HG02623 (cell line): Measurements from ENCODE around the gene FEV.

Source experiments
- ATAC-seq: cut with Tn5 transposase; IDR thresholded peaks from one replicate; pipeline ENCODE4 v1.9.1; 2021; ENCODE audit warnings: moderate library complexity; ENCODE audit not compliant: unreplicated experiment

Gene FEV

DNA sequence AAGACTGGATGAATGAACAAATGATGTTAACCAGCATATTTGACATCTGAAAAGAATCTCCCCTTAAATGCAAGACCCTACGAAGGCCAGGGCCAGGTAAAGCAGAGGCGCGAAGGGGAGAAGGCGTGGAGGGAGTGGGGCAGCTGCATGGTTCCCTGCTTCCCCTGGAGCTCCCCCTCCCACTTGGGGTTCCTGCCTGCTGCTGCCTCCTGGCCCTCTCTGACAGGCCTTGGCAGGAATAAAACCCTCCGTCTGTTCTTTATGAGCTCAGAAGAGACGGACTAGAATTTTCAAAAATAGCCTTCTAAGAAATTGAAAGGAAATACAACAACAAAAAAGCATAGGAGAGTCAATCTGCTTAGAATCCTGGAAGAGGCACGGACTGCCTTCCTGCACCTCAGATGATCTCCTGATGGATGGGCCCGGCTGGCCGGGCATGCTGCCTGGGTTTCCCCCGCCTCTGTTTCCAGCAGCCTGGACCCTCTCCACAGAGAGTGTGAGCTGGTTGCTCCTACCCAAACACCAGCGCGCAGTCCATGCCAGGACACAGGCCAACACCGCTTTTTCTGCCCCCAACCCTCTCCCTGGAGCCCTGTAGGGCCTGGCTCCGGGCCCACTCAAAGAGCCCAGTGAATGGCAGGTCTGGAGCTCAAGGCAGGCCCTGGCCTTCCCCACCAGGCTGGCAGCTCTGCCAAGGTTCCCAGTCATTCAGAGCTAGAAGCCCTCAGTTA, 32.4 kb upstream of the FEV start:
- ATAC-seq = no peak

DNA sequence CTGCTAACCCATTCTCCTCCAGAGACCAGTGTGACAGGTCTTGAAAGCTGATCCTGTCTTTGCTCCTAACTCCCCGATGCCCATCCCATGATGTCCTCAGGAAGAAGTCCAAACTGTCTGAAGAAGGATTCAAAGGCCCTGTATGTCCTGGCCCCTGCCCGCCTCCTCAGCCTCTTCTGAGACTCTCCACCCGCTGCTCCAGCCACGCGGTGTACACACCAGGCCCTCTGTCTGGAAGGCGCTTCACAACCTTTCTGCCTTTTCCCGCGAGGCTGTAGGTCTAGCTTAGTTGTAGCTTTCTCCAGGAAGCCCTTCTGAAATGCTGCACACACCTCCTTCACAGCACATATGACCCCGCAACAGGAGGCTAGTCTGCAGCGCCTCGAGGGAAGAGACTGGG, 31.7 kb upstream of the FEV start:
- ATAC-seq = no peak

- no peak for ATAC-seq
Observed at GRCh38 chr2:219010873-219011272, 25.9 kb upstream of the FEV start.

GRCh38 chr2:219010162-219010756, 25.3 kb upstream of the FEV start:
- ATAC-seq = no peak

GRCh38 chr2:219009294-219009693, 24.3 kb upstream of the FEV start:
- ATAC-seq = no peak

DNA sequence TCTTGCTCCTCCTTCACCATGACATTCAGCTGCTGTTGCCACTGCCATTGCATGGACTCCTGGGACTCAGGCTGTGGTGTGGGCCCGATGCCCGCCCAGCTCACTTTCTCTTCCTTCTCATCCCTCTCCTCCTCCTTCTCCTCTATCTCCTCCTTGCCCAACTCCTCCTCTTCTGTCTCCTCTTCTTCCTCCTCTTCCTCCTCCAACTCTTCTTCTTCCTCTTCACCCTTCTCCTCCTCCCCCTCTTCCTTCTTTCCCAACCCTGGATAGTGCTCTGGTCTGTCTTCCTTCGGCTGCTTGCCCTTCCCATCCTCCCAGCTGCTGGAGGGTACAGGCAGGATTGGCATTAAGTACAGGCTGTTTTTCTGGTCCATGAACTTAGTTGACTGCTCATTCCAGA, 19.0 kb upstream of the FEV start:
- no peak for ATAC-seq

DNA sequence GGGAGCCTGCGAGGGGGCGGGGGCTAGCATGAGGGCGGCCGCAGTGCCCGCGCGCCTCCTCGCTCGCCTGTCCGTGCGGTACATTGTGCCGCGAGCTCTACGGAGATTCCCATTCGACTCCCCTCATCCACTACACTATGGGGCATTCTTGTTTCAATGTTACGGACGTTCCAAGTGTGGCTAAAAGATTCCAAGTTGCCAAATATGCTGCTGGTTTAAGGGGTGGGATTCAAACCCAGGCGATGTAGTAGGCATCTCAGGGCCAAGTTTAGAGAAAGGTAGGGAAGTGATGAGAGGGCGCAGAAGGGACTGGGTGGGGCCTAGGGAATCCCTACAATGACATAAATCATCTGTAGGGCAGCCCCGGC, 18.3 kb upstream of the FEV start:
- ATAC-seq = no peak

DNA sequence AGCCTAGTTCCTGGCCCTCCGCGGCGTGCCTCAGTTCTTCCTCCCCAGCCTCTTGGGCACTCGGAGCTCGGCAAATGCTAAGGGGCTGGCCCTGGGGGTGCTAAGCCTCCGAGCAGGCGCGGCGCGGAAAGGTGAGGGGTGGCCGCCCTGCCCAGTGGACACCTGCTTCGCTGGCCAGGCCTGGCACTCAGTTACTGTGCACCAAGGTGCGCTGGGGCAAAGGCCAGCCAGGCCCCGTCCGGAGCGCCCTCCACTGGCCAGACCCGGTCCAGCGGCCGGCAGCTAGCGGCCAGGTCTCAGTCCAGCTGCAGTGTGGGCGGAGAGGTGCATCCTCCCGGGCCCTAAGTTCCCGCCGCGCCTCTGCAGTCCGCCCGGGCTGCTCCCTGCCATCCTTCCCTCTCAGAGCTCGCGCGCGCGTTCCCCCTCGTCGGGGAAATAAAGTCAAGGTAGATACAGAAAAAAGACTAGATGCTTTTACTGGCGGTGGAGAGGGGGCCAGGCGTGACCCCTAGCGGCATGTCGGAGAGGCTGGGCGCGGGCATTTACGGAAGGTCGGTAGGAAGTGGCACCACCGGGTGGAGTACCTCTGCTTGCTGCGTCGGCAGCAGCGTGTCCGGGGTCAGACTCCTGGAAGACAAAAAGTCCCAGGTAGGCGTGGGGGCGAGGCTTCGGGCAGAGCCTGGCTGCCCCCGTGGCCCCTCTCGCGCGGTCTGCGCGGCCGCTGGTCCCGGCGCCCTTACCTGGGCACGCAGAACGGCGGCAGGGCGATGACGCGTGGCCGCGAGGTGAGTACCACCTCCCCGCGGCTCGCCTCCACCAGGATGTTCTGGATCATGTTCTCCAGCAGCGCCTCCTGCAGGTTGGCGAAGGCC, 17.6 kb upstream of the FEV start:
- ATAC-seq = no peak

DNA sequence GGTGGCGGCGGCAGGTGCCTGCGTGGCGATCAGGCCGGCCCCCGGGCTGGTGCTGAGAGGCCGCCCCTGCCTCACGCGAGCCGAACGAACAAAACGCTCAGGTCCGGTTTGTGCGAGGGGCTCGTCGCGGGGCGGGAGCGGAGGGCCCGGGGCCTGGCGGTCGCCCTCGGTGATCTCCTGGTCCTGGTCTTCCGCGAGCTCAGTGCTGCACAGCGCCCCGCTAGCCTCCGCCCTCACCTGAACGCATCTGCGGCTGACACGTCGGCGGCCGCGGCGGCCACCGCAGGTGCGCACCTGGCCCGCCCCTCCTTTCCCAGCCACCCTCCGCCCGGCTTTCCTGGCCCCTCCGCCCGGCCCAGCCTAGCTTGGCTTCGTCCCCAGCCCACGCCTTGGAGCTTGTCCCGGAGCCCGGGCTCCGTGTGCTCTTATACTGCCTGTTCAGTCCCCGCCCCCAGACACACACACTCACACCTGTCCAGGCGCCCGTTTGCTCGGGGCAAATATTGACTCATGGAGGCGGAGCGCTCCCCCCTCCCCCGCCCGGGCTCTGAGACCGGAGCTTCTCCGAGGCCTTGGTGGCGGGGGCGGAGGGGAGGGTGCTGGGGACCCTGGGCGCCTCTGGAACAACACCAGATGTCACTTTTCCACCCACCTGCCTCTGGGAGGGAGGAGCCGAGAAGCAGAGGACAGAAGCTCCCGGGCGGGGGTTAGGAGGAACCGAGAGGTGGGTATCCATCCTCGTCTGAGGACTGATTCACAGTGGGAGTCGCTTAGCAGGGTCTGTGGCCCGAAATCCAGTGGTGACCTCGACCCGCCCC, 16.8 kb upstream of the FEV start:
- ATAC-seq = no peak

DNA sequence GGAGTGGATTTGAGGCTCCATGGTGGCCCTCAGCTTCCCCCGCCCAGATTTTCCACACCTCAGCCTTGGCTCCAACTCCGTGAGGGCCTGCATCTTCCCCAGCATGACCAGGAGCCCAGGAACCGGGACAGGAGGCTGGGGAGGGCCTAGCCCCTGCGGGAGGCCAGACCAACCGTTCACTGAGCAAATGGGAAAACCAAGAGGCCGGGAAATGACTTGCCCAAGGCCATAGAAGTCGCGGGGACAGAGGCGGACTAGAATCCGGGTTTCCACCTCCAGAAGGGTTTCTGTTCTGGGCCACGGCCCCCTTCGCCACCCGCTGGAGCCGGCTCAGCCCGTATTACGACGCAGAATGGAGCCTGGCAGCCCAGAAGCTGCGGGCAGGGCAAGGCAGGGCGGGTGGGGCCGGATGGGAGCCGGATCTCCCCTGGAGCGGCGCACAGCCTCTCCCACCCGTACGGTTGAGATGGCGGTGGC, 16.2 kb upstream of the FEV start:
- no peak for ATAC-seq

GRCh38 chr2:219000569-219000960, 15.6 kb upstream of the FEV start:
- ATAC-seq = no peak

GRCh38 chr2:218999881-219000568, 15.0 kb upstream of the FEV start:
- ATAC-seq = no peak

DNA sequence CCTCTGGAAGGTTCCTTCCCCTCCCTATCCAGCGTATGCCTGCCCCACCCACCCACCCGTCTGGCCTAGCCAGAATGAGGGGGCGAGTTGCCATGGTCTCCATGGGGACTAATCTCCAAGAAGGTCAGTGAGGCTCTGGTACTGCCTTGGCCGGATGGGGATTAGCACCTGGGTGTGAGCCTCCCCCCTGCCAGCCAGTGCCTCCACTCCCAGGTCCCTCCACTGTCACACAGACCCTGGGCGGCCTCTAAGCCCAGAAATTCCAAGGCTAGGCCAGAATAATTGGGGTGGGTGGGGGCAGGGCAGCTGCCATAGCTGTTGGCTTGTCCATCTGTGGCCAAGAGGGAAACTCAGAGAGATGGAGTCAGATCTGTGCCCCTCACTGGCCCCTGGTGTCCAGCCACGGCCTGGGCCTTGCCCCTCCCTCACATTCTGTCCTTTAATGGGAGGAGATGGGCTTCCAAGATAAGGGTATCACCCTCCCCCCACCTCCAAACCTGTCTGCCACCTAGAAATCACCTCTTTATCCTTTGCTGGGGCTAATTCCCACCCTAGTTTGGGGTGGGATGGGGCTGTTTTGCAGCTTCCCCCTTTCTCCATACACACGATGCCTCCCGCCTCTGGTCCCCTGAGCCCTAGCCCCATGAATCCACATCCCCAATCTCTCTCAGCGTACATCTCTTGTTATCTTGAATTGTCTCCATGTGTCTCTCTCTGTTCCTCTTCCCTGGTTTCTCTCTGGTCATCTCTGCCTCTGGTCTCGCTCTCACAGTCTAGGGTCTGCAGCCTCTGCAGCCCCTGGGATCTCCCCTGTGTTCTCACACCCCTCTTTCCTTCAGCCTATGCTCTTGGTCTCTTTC, 14.3 kb upstream of the FEV start:
- no peak for ATAC-seq

DNA sequence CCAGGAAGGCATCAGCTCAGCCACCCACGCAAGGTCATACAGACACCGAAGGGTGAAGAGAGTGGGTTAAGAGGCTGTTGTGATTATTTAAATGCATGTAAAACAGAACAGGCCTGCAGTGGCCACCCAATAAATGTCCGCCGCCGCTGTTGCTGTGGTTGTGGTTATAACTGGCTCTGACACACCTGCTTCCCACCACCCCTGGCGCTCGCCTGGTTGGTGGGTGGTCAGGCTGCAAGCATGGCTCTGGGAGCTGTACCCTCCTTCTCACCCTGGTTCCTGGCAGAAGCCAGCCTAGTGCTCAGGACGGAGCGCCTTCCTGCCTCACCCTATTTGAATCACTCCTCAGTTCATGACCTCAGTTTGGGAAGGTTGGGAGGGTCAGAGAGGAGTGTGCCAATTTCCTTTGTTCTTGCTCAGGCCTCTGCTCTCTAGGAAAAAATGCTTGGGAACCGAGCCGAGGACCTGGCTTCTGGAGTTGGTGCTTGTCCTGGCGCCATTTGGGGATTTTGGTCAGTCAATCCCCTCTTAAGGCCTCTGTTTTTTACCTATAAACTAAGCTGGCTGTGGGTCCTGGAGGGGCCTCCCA, 13.5 kb upstream of the FEV start:
- ATAC-seq = no peak

DNA sequence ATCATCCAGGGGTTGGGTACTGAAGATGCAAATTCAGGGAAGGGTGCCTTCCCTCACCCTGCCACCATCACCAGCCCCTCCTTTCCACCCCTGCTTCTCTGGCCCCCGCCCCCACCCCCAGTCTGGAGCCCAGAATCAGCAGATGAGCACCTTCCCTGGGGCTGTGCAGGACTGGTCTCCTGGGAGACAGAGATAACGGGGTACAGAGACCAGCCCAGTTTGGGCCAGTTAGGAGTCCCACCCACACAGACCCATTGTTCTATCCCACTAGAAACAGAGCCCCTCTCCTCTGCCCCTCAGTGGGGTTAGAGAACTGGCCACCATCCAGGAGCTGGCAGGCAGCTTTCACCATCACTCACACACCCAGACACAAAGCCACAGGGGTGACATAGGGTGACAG, 12.7 kb upstream of the FEV start:
- ATAC-seq = no peak

DNA sequence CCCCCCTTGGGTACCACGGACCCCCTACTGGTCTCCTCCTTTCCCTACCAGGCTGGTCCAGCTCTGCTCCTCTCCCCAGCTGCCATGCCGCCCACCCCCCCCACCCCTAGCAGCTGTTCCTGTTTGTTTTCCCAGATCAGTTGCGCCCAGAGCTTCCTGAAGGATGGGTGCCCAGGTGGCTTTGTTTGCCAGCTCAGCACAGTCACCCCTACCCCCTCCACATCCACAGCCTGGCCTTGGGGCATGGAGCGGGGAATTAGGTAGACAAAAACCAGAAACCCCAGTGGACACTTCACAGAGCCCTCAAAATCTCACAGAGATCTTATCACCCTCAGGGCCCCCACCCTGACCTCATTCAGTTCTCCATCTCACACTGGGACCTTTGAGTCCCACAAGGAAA, 12.0 kb upstream of the FEV start:
- no peak for ATAC-seq

GRCh38 chr2:218995972-218996711, 11.2 kb upstream of the FEV start:
- ATAC-seq = no peak

GRCh38 chr2:218995561-218995960, 10.6 kb upstream of the FEV start:
- ATAC-seq = no peak
